AG04450 (cell line): ENCODE data around the gene PSENEN. TPM values are rescaled to one million over a fixed set of nuclear protein-coding genes. Genes with fewer than 3 reads are reported as not detected.
A peak's percentile ranks its signal among the peaks of the same experiment; 100 is the strongest.

Experiments
- CTCF ChIA-PET: fragments of 300-600, 350-600 bp; formaldehyde crosslinking; extraction: SDS; loops from one replicate; lab custom pipeline; 2022; ENCODE audit warnings: antibody characterized with exemption, inconsistent platforms; lab: Charles Lee
- POLR2A ChIA-PET: fragments of 350-600 bp; formaldehyde crosslinking; extraction: SDS; loops from one replicate; lab custom pipeline; 2021; ENCODE audit warnings: antibody characterized with exemption, inconsistent platforms; lab: Yijun Ruan, JAX
- DNase-seq: peaks from one replicate; pipeline ENCODE4 v3.0.0-alpha.2; 2011; ENCODE audit warnings: low read depth, low spot score
- H3K27ac ChIP-seq: one replicate; pipeline ENCODE4 v1.5.1; 2012; ENCODE audit warnings: low read depth, low read length, control low read depth
- H3K27me3 ChIP-seq: one replicate; pipeline ENCODE4 v1.6.0; 2012; ENCODE audit warnings: low read length; ENCODE audit not compliant: control insufficient read depth, insufficient read depth
- H3K4me3 ChIP-seq: 2 replicates; pipeline ENCODE4 v1.5.1; 2011; ENCODE audit warnings: mild to moderate bottlenecking, low read depth, low read length, control low read depth
- H3K9me3 ChIP-seq: 2 replicates; pipeline ENCODE4 v1.5.1; 2012; ENCODE audit warnings: low read length; ENCODE audit not compliant: control insufficient read depth, insufficient read depth
- CTCF ChIP-seq: IDR thresholded peaks from 2 replicates; pipeline ENCODE4 v1.5.1; 2011; ENCODE audit warnings: low read depth, low read length, control low read depth, inconsistent platforms
- polyA plus RNA-seq: library from polyadenylated mRNA; depleted of rRNA; stranded (reverse); fragments of >200 nt; gene quantifications from 2 replicates; pipeline ENCODE4 v1.2.3, GENCODE V29; 2011

PSENEN gene
- polyA plus RNA-seq, 1 experiment: 41.0 TPM

GRCh38 chr19:35718345-35719041, 27.0 kb upstream of the PSENEN start:
- peak overlapping the region; percentile 21 for H3K27ac ChIP-seq
- no peaks in the 10 kb centered on the region; the same call in 1 of the 2 replicates for H3K9me3 ChIP-seq
- ChIA-PET CTCF (interaction anchor here (0.6 kb wide), 1 partner anchor 26 kb away, joined by 3 read pairs; no protein-coding TSS in a partner anchor), POLR2A (interaction anchor here (1.2 kb wide), 1 partner anchor 22 kb away, joined by 8 read pairs; no protein-coding TSS in a partner anchor)
- no peaks in the 10 kb centered on the region for H3K27me3 ChIP-seq
- no peak for TF ChIP-seq CTCF
- DNase-seq: no peak
- H3K4me3 ChIP-seq: peak overlapping the region; percentile 90

- no peaks in the 10 kb centered on the region; the same call in 1 of the 2 replicates for H3K9me3 ChIP-seq
- H3K27me3 ChIP-seq: no peaks in the 10 kb centered on the region
- no peak for DNase-seq
- no peak for TF ChIP-seq CTCF
- ChIA-PET CTCF (interaction anchor here (1.1 kb wide), 1 partner anchor 26 kb away, joined by 3 read pairs; the partner anchor contains the start of genes PSENEN and U2AF1L4), POLR2A (interaction anchor here (1.2 kb wide), 1 partner anchor 21 kb away, joined by 8 read pairs; no protein-coding TSS in a partner anchor)
- no peak overlapping the region for H3K27ac ChIP-seq
- peak overlapping the region; percentile 90 for H3K4me3 ChIP-seq
These were observed 25.9 kb upstream of the PSENEN start for GRCh38 chr19:35719402-35720162.

- POLR2A ChIA-PET: no interaction called here
These were observed 25.3 kb upstream of the PSENEN start for GRCh38 chr19:35720163-35720524.

GRCh38 chr19:35720648-35721047, 24.8 kb upstream of the PSENEN start:
- POLR2A ChIA-PET: no interaction called here
- TF ChIP-seq CTCF: no peak

More at GRCh38 chr19:35720163-35720524, 25.3 kb upstream of the PSENEN start:
- CTCF ChIA-PET: interaction anchor here (1.1 kb wide), 1 partner anchor 25 kb away, joined by 3 read pairs; the partner anchor contains the start of genes PSENEN and U2AF1L4
- no peak for DNase-seq
- no peak overlapping the region for H3K4me3 ChIP-seq
- TF ChIP-seq CTCF: no peak
- H3K27me3 ChIP-seq: no peaks in the 10 kb centered on the region
- no peaks in the 10 kb centered on the region; the same call in 1 of the 2 replicates for H3K9me3 ChIP-seq
- no peak overlapping the region for H3K27ac ChIP-seq

GRCh38 chr19:35721374-35721773, 24.1 kb upstream of the PSENEN start:
- CTCF ChIA-PET: no interaction called here
- POLR2A ChIA-PET: no interaction called here
- H3K27ac ChIP-seq: no peak overlapping the region
- H3K4me3 ChIP-seq: no peak overlapping the region
- no peak for TF ChIP-seq CTCF
- no peaks in the 10 kb centered on the region for H3K27me3 ChIP-seq
- H3K9me3 ChIP-seq: no peaks in the 10 kb centered on the region; the same call in 1 of the 2 replicates
- no peak for DNase-seq

More at GRCh38 chr19:35720648-35721047, 24.8 kb upstream of the PSENEN start:
- no peaks in the 10 kb centered on the region for H3K27me3 ChIP-seq
- CTCF ChIA-PET: no interaction called here
- H3K4me3 ChIP-seq: no peak overlapping the region
- no peak for DNase-seq
- no peak overlapping the region for H3K27ac ChIP-seq
- H3K9me3 ChIP-seq: no peaks in the 10 kb centered on the region; the same call in 1 of the 2 replicates
